Stimulated activated CD4-positive, alpha-beta T cell treated with anti-CD3 and anti-CD28 coated beads, Interleukin-2, amount 100 ng/mL, for 24 hours (primary cell): Measurements from ENCODE around the gene ST6GALNAC1.
"Not testable (repeated sequence)": the region's sequence is repeated elsewhere in the genome, so short reads cannot be mapped to it uniquely, and the experiment has no call there.

ENCODE experiments used
- DNase-seq, 2 donors: peaks; one replicate each; pipeline ENCODE4 v3.0.0-alpha.2; 2020

The ST6GALNAC1 gene

GRCh38 chr17:76611080-76611749, 32.3 kb downstream of the ST6GALNAC1 start:
- not testable (repeated sequence) for DNase-seq

- DNase-seq = not testable (repeated sequence)
Measured at GRCh38 chr17:76606685-76607084, 36.9 kb downstream of the ST6GALNAC1 start.

GRCh38 chr17:76601065-76601464, 42.5 kb downstream of the ST6GALNAC1 start:
- DNase-seq = no peak

GRCh38 chr17:76599694-76600460, 43.7 kb downstream of the ST6GALNAC1 start:
- DNase-seq = no peak

- DNase-seq = no peak
Measured at GRCh38 chr17:76598004-76598439, 45.5 kb downstream of the ST6GALNAC1 start.

- DNase-seq = no peak
Measured at GRCh38 chr17:76597156-76598003, 46.2 kb downstream of the ST6GALNAC1 start.

- DNase-seq = no peak
Measured at GRCh38 chr17:76594690-76595089, 48.9 kb downstream of the ST6GALNAC1 start.

GRCh38 chr17:76593959-76594358, 49.6 kb downstream of the ST6GALNAC1 start:
- no peak for DNase-seq

GRCh38 chr17:76593384-76593826, 50.2 kb downstream of the ST6GALNAC1 start:
- DNase-seq = no peak

- DNase-seq = no peak
Measured at GRCh38 chr17:76588182-76588581, 55.4 kb downstream of the ST6GALNAC1 start.

- DNase-seq = no peak
Measured at GRCh38 chr17:76586741-76587487, 56.6 kb downstream of the ST6GALNAC1 start.

GRCh38 chr17:76585649-76586593, 57.6 kb downstream of the ST6GALNAC1 start, which contains the start of gene ST6GALNAC2:
Gene ST6GALNAC2, minus strand, starts transcription at chr17:76585860. Its CDS starts 52 bp downstream, at chr17:76585808.
- DNase-seq = peak; percentile 38 to 50

- no peak for DNase-seq
Measured at GRCh38 chr17:76585033-76585648, 58.4 kb downstream of the ST6GALNAC1 start.

- DNase-seq = no peak
Measured at GRCh38 chr17:76584427-76585032, 59.0 kb downstream of the ST6GALNAC1 start.

- DNase-seq = no peak
Measured at GRCh38 chr17:76582660-76583059, 60.9 kb downstream of the ST6GALNAC1 start.

GRCh38 chr17:76581515-76581914, 62.0 kb downstream of the ST6GALNAC1 start:
- DNase-seq = no peak

- DNase-seq = no peak
Measured at GRCh38 chr17:76579281-76579680, 64.3 kb downstream of the ST6GALNAC1 start.

- no peak for DNase-seq
Measured at GRCh38 chr17:76578376-76578775, 65.2 kb downstream of the ST6GALNAC1 start.

- DNase-seq = no peak
Measured at GRCh38 chr17:76577876-76578275, 65.7 kb downstream of the ST6GALNAC1 start.

- DNase-seq = no peak
Measured at GRCh38 chr17:76576189-76576588, 67.4 kb downstream of the ST6GALNAC1 start.
